ENCODE results near the gene C4orf46.

The C4orf46 gene

GRCh38 chr4:158652920-158653319, 18.8 kb downstream of the C4orf46 start:
- no peak for DNase-seq (ENCODE audit: low read depth)

- no peak for DNase-seq (ENCODE audit: low read depth)
Observed at GRCh38 chr4:158649111-158649680, 22.5 kb downstream of the C4orf46 start.

GRCh38 chr4:158644760-158645159, 26.9 kb downstream of the C4orf46 start:
- DNase-seq (ENCODE audit: low read depth): no peak

GRCh38 chr4:158644356-158644755, 27.3 kb downstream of the C4orf46 start:
- DNase-seq (ENCODE audit: low read depth): no peak

GRCh38 chr4:158636619-158637018, 35.1 kb downstream of the C4orf46 start:
- DNase-seq (ENCODE audit: low read depth): no peak

- DNase-seq (ENCODE audit: low read depth): no peak
Observed at GRCh38 chr4:158630893-158631292, 40.8 kb downstream of the C4orf46 start.

GRCh38 chr4:158625544-158625943, 46.1 kb downstream of the C4orf46 start:
- no peak for DNase-seq (ENCODE audit: low read depth)

GRCh38 chr4:158624889-158625478, 46.7 kb downstream of the C4orf46 start:
- peak; percentile 27 for DNase-seq (ENCODE audit: low read depth)

- no peak for DNase-seq (ENCODE audit: low read depth)
Observed at GRCh38 chr4:158622251-158622650, 49.4 kb downstream of the C4orf46 start.

GRCh38 chr4:158621729-158622128, 50.0 kb downstream of the C4orf46 start:
- no peak for DNase-seq (ENCODE audit: low read depth)

GRCh38 chr4:158617956-158618355, 53.7 kb downstream of the C4orf46 start:
- DNase-seq (ENCODE audit: low read depth): no peak
